ENCODE results near the gene SOX1.

DNA sequence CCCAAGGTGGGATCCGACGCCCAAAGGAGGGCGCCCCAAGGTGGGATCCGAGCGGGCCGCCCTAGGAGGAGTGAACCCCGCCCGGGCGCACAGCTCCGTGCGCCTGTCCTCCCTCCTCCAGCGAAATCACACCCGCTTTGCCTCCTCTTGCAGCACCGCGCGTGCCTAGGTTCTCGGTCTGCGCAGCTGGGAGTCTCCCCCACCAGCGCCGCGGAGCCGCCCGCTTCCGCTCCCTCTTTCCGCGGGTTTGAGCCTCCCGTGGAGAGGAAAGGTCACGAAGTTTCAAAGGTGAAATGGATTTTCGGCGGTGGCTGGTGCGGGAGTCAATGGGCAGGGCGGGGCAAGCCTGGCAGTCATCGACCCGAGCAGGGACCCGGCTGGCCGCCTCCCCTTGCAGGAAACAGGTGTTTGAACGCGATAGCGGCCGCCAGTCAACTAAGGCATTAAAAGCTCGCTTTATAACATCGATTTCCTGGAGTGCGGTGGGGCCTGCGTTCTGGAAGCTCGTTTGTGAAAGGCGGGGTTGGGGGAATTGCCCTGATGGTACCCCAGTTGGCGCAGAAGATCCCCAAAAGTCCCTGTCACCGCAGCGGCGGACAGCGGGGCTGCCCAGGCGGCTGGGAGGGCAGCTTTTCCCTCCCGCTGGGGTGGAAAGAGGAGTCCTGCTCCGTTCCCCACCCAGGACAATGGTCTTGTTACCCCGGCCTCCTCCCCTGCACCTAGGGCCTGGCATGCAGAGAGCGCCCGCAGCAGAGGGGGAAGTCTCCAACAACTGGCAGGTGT is 9.0 kb upstream of the SOX1 start:
- TF ChIP-seq, protein P1, sequence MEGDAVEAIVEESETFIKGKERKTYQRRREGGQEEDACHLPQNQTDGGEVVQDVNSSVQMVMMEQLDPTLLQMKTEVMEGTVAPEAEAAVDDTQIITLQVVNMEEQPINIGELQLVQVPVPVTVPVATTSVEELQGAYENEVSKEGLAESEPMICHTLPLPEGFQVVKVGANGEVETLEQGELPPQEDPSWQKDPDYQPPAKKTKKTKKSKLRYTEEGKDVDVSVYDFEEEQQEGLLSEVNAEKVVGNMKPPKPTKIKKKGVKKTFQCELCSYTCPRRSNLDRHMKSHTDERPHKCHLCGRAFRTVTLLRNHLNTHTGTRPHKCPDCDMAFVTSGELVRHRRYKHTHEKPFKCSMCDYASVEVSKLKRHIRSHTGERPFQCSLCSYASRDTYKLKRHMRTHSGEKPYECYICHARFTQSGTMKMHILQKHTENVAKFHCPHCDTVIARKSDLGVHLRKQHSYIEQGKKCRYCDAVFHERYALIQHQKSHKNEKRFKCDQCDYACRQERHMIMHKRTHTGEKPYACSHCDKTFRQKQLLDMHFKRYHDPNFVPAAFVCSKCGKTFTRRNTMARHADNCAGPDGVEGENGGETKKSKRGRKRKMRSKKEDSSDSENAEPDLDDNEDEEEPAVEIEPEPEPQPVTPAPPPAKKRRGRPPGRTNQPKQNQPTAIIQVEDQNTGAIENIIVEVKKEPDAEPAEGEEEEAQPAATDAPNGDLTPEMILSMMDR (IDR thresholded peaks at IDR 0.05; ENCODE audit: poor library complexity, severe bottlenecking) = no peak
- TF ChIP-seq RAD21 (conservative IDR thresholded peaks at IDR 0.05) = no peak
